ENCODE results near the gene ODF2L.

The ODF2L gene

GRCh38 chr1:86395751-86396497, at the start of gene ODF2L:
TSS of gene ODF2L (minus strand) at chr1:86396323. CDS start at chr1:86387027, 9,296 bp downstream.
- peak; percentile 92 for DNase-seq

GRCh38 chr1:86445919-86446318, 49.8 kb upstream of the ODF2L start:
- DNase-seq: no peak

DNA sequence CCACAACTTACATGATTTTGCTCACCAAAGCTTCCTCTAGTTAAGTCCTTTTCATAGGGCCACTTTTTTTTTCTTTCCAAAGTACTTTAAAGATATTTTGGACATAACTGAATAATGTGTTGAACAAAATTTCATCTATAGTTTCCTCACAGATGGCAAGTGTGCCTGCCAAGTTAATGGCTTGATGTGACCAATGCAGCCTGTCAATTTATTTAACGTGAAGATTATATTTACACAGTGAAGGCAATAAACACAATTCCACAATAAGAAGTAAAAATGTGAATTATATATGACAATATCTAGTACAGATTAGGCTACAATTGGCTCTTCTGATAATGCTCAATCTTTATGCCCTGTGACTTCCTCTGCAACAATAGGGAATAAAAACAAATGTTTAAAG, 45.9 kb upstream of the ODF2L start:
- no peak for DNase-seq

DNA sequence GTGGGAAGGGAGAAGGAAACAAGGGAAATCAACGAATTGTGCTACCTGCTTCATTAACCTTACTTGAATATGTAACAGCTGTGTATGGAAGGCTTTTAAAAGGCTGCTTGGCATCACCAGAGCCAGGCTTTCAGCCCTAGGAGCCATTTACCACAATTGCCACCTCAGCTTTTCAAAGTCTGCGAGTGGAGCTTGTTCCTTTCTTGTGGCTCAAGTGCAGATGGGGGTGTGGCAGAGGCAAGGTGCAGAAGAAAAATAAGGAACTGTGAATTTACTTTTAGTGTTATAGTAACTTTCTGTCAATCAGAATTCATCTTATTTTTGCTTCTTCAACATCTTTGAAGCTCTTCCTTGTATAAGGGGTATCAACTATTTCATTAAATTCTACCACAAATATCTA, 45.5 kb upstream of the ODF2L start:
- no peak for DNase-seq

GRCh38 chr1:86436041-86436440, 39.9 kb upstream of the ODF2L start:
- DNase-seq: no peak

GRCh38 chr1:86435327-86435726, 39.2 kb upstream of the ODF2L start:
- DNase-seq: no peak

DNA sequence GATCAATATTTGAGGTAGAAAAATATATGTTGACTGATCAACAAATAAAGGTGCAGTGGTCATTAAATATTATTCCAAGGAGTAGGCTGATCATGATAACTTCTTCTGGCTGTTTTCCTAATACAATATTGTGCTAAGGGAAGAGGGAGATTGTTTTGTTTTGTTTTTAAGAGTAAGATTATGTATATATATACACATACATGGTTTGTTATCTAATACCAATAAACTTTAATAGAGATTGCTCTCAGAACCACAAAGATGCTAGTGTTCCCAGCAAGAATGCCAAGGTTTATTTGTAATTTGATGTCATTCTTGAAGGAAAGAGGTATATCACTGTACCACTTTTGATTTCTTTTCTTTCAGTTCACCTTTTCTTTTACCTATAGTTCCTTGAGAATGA, 37.9 kb upstream of the ODF2L start:
- DNase-seq: no peak

DNA sequence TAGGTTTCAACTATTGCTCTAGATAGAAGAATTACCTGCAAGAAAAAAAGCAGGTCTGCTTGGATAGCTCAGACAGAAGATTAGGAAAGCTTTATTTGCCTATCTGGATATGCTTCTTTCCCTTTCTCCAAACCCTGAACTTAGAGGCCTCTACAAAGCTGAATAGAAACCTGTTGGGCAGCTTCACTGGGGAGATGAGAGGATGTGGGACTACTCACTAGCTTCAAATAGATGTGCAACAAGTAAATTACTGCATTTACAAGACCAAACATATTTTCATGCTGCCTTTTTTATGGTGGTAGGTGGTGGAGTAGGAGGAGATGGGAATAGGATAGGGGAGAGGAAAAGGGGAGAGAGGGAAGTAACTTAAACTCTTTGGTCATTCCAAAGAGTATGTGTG, 34.3 kb upstream of the ODF2L start:
- DNase-seq: no peak

GRCh38 chr1:86429835-86430234, 33.7 kb upstream of the ODF2L start:
- no peak for DNase-seq

GRCh38 chr1:86429122-86429725, 33.1 kb upstream of the ODF2L start:
- DNase-seq: no peak

DNA sequence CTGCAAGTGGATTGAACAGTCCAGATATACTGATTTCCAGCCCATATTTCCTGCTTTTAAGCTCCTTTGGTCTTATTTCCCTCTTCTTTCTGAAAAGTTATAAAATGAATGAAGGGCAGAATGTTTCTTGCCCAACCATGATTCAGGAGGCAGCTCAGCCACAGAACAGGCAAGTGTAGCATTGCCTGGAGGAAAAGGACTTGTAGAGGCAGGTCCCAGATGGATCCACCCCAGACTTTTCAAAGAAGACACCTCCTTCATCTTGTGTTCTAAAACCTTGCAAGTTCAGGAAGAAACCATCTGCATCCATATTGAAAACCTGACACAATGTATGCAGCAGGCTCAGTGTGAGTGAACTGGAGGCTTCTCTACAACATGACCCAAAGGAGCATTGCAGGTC, 27.8 kb upstream of the ODF2L start, which contains the start of gene CLCA2:
CLCA2 (plus strand) TSS at position 299 of the 400 bp plus-strand sequence; CDS start at position 376, 77 bp downstream.
- no peak for DNase-seq

GRCh38 chr1:86423473-86423872, 27.4 kb upstream of the ODF2L start:
- no peak for DNase-seq

- no peak for DNase-seq
These were observed 25.6 kb upstream of the ODF2L start for GRCh38 chr1:86421601-86422280.

- no peak for DNase-seq
These were observed 23.3 kb upstream of the ODF2L start for GRCh38 chr1:86419277-86419903.

GRCh38 chr1:86416343-86416742, 20.2 kb upstream of the ODF2L start:
- no peak for DNase-seq

GRCh38 chr1:86410879-86411278, 14.8 kb upstream of the ODF2L start:
- DNase-seq: no peak

DNA sequence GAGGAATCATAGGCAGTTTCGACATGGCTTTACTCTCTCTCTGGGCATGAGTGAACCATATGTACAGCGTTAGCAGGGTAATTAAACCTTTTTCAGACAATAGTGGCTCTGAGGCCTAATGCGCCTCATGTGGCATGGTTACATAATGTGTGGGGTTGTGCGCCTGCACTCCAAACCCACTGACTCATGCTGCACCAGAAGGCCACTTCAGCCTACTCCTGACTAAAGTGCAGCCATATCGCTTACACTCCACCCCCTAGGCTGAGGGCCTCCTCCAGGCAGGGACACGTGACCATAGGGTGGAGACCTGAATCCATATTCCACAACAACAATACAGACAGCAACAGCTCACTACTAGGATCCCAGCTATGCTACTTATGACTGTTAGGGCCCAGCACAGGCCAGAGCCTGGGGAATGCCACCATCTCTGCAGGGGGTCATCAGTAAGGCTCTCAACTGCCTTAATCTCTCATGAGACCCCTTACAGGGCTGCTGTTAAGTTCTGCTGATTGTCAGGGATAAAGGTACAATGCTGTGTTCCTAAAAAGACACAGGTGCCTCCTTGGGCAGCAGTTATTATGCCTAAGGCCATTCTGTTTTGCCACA, 13.4 kb upstream of the ODF2L start:
- no peak for DNase-seq

DNA sequence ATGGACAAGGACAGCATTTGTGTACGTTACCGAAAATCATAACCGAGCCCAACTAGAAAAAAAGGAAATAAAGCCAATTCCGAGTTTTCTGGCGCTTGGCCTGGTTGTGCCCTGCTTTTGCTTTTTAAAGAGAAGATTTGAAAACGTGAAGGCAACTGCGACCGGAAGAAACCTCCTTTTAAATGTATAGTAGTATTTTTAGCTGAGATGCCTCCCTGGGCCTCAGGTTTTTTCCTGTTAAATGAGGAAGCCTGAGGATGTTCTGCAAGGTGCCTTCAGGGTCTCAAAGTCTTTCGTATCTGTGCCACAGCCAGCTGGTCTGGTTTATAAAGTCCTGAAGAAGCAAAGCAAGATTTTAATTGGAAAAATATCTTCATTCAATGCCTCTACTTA, 371 bp upstream of the ODF2L start:
- no peak for DNase-seq

DNA sequence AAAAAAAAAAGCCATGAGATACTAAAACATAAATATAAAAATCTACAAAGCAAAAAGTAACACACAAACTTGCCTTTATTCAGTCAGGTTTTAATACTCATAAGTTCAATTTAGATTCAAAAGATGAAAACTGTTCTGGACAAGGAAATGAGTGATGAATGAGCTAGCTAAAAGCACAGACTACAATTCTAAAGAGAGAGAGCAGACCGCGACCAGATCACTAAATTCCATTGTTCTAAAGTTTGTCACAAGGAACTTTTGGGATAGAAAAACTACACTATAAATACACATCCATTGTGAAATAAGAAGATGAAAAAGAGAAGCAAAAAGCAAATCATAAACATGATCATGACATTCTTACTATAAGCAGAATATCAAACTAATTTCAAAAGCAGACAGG, 1.7 kb downstream of the ODF2L start:
- no peak for DNase-seq

DNA sequence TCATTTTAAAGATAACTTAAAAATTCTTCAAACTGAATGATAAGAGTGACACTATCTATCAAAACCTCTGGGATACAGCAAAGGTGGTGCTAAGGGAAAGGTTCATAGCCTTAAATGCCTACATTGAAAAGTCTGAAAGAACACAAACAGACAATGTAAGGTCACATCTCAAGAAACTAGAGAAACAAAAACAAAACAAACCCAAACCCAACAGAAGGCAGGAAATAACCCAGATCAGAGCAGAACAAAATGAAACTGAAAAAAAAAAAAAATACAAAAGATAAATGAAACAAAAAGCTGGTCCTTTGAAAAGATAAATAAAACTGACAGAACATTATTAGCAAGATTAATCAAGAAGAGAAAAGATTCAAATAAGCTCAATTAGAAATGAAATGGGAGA, 6.8 kb downstream of the ODF2L start:
- DNase-seq: no peak

GRCh38 chr1:86388777-86389176, 7.3 kb downstream of the ODF2L start:
- DNase-seq: no peak

- no peak for DNase-seq
These were observed 8.1 kb downstream of the ODF2L start for GRCh38 chr1:86387916-86388627.

- DNase-seq: no peak
These were observed 13.2 kb downstream of the ODF2L start for GRCh38 chr1:86382878-86383277.

Measured in right forelimb (tissue), 1 donor.